ENCODE data around the gene AIFM2.

Gene AIFM2

DNA sequence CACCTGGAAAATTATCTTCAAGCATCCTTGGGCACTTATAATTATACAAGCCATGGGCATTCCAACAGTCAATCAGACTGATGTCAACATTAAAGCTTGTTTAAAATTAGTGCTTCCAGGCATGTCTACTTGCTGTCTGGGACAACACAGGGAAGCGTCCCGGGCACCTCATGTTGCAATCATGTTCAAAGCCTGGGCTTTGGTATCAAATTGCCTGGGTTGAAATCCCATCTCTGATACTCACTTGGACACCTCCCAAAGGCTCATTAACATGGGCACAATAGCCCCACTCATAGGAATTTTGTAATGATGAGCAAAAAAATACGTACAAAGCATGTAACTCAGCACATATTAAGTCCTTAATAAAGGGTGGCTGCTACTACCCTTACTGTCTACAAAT is 14.4 kb downstream of the AIFM2 start:
- no peak for DNase-seq (ENCODE audit: low read depth)
- no peak overlapping the region for H3K4me3 ChIP-seq (ENCODE audit: control insufficient read depth, low read depth, low read length)
- TF ChIP-seq CTCF (IDR thresholded peaks at IDR 0.05; ENCODE audit: control insufficient read depth, insufficient read depth, low read depth, low read length, missing control alignments), result no peak

GRCh38 chr10:70117646-70118045 is 15.0 kb downstream of the AIFM2 start:
- DNase-seq (ENCODE audit: low read depth), result no peak
- H3K4me3 ChIP-seq (ENCODE audit: control insufficient read depth, low read depth, low read length), result no peak overlapping the region
- TF ChIP-seq CTCF (IDR thresholded peaks at IDR 0.05; ENCODE audit: control insufficient read depth, insufficient read depth, low read depth, low read length, missing control alignments), result no peak

DNA sequence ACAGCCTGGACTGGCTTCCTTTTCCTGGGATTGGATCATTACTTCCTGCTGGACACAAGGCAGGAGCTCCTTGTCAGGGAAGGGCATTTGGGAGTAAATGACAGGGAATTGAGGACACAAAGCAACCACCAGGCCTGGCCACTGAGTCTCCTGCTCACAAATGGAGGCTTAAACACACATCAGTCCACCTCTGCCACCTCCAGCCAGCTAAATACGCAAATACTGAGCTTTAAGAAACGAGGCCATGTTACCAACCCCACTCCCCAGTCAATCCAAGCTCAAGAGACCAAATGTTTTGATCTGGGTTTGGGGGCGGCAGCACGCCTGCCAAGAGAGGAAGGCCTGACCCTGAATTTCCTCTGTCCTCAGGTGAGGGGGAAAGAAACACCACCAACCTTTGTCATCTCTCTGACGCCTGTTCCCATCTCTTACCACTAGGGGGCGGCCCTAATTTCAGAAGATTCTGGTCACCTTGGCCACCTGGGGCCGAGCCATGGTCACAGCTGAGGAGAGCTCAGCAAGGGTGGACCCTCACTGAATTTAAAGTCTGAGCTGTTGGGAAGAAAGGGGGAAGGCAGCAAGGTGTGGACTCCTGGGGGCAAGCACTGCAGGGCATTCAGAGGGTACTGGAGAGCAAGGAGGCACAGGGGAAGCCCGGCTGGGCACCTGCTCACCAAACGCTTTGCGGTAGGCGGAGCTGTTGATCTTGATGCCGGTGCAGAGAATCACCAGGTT is 16.5 kb downstream of the AIFM2 start:
- TF ChIP-seq CTCF (IDR thresholded peaks at IDR 0.05; ENCODE audit: control insufficient read depth, insufficient read depth, low read depth, low read length, missing control alignments), result peak; percentile 88
- DNase-seq (ENCODE audit: low read depth), result no peak
- no peak overlapping the region for H3K4me3 ChIP-seq (ENCODE audit: control insufficient read depth, low read depth, low read length)

- no peak overlapping the region for H3K4me3 ChIP-seq (ENCODE audit: control insufficient read depth, low read depth, low read length)
- peak; percentile 6 for TF ChIP-seq CTCF (IDR thresholded peaks at IDR 0.05; ENCODE audit: control insufficient read depth, insufficient read depth, low read depth, low read length, missing control alignments)
- no peak for DNase-seq (ENCODE audit: low read depth)
Observed at GRCh38 chr10:70114902-70115301, 17.7 kb downstream of the AIFM2 start.

DNA sequence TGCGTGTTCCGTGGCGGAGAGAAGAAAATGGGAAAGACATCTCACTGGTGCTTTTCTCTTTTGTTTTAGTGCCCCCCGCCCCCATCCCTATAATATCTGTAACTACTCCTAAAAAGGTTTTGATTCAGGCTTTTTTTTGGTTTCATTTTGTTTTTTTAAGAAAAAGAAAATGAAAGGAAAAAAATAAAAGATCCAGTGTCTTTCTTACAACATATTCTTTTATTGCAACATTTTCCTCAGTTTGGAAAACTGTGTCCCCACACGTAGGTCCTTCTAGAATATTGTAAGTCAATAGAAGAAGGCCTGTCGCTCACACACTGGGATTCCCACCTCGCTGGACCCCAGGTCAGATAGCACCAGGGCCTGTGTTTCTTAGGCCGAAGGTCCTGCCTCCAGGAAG is 20.6 kb downstream of the AIFM2 start:
- no peak for TF ChIP-seq CTCF (IDR thresholded peaks at IDR 0.05; ENCODE audit: control insufficient read depth, insufficient read depth, low read depth, low read length, missing control alignments)
- no peak overlapping the region for H3K4me3 ChIP-seq (ENCODE audit: control insufficient read depth, low read depth, low read length)
- DNase-seq (ENCODE audit: low read depth), result no peak

DNA sequence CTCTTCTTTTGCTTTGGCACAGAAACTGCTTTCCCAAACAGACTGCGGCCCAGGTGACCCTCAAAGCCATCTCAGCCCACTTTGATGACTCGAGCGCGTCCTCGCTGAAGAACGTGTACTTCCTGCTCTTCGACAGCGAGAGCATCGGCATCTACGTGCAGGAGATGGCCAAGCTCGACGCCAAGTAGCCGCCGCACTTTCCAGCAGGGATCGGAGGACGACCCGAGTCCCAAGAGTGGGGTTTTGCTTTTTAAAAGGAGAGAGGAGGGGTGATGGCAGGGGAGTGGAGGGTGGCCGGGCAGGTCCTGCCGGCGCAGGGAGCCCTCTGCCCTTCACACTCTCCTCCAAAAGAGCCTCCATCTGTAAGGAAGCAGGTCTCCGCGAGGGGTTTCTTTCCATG is 21.1 kb downstream of the AIFM2 start:
- no peak for DNase-seq (ENCODE audit: low read depth)
- TF ChIP-seq CTCF (IDR thresholded peaks at IDR 0.05; ENCODE audit: control insufficient read depth, insufficient read depth, low read depth, low read length, missing control alignments), result no peak
- H3K4me3 ChIP-seq (ENCODE audit: control insufficient read depth, low read depth, low read length), result no peak overlapping the region

Data from AG09309 (cell line).